DOHH2 (cell line): ENCODE measurements around the gene SGCD.

ENCODE experiments used
- CTCF ChIP-seq: fragments of 200-600 bp; sonication (generic); IDR thresholded peaks from one replicate; pipeline ENCODE4 v1.5.1; 2014; ENCODE audit warnings: antibody characterized with exemption, mild to moderate bottlenecking, low read depth, low read length; ENCODE audit not compliant: poor library complexity, severe bottlenecking
- EZH2phosphoT487 ChIP-seq: fragments of 200-600 bp; sonication (generic); IDR thresholded peaks from 2 replicates; pipeline ENCODE4 v1.6.1; 2017; ENCODE audit warnings: borderline replicate concordance, mild to moderate bottlenecking, antibody characterized with exemption, low read length, moderate library complexity, mixed read lengths

- TF ChIP-seq CTCF = no peak
- no peak for TF ChIP-seq EZH2phosphoT487
Observed at GRCh38 chr5:156395306-156395675, 68.3 kb downstream of the SGCD start.
